GM21447 (cell line): Measurements from ENCODE around the gene KIAA1328.
"Not testable (repeated sequence)": the region's sequence is repeated elsewhere in the genome, so short reads cannot be mapped to it uniquely, and the experiment has no call there.

Experiments
- ATAC-seq: cut with Tn5 transposase; IDR thresholded peaks from one replicate; pipeline ENCODE4 v1.9.1; 2021; ENCODE audit not compliant: unreplicated experiment

KIAA1328 gene

DNA sequence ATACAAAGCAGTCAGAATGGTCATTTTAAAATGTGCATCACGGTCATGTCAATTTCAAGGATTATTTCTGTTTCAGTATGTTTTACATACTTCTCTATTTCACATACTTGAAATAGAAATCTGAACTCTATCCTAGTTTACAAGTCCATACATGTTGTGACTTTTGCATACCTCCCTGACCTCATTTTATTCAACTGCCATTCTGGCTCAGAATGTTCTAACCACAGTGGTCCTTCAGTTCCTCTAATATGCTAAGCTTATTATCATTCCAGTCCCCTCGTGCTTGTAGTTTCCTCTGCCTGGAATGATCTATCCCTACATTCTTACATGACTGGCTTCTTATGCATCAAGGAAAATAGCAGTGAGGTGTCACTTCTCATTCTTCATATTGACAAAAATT, 295.6 kb downstream of the KIAA1328 start:
- no peak for ATAC-seq

- no peak for ATAC-seq
Measured at GRCh38 chr18:37135177-37135576, 306.2 kb downstream of the KIAA1328 start.

DNA sequence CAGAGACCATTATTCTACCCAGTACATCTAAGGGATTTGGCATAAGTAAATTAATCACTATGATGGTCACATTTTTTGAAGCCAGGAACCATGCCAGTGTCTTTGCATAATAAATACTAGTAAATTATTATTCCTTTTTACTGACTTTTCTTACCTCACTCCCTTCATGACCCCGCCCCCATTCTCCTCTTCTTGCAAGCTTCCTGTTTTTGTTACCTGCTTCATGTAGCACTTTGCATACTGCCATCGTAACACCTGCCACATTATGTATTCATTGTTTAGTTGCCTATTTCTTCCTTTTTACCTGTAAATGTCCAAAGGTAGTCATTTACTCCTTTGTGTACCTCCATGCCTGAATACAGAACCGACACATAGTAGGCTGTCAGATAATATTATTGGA, 309.5 kb downstream of the KIAA1328 start:
- ATAC-seq: no peak

- no peak for ATAC-seq
Measured at GRCh38 chr18:37139876-37140275, 310.9 kb downstream of the KIAA1328 start.

DNA sequence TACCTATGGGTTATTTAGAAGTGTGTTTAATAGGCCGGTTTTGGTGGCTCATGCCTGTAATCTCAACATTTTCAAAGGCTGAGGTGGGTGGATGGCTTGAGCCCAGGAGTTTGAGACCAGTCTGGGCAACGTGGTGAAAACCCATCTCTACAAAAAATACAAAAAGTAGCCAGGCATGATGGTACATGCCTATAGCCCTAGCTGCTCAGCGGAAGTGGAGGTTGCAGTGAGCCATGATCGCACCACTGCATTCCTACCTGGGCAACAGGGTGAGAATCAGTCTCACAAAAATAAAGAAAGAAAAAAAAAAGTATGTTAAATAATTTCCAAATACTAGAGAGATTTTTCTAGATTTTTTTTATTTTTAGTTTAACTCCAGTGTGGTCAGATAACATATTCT, 316.0 kb downstream of the KIAA1328 start:
- no peak for ATAC-seq

DNA sequence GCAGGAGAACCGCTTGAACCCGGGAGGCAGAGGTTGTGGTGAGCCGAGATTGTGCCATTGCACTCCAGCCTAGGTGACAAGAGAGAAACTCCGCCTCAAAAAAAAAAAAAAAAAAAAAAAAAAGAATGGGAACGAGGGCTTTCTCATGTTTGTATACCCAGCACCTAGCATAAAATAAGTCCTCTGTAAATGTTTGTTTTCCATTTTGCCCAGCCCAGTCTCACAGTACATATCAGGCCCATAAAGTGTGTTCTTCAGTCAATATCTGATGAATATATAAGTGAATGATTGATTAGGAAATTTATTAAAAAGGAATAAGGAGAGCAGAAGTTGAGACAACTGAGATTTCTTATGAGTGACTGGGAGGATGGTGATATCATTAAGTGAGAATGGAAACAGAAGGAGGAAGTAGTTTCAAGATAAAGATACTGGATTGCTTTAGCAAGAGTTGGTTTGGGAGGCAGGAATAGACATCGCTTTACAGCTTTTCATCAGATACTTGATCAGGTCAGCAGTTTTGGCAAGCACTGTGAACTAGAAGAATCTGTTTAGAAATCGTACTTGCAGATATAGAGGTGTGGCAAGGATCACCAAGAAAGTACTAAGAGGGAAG, 327.5 kb downstream of the KIAA1328 start:
- ATAC-seq: no peak

- no peak for ATAC-seq
Measured at GRCh38 chr18:37160038-37160820, 331.3 kb downstream of the KIAA1328 start.

GRCh38 chr18:37161491-37161890, 332.6 kb downstream of the KIAA1328 start:
- ATAC-seq: no peak

DNA sequence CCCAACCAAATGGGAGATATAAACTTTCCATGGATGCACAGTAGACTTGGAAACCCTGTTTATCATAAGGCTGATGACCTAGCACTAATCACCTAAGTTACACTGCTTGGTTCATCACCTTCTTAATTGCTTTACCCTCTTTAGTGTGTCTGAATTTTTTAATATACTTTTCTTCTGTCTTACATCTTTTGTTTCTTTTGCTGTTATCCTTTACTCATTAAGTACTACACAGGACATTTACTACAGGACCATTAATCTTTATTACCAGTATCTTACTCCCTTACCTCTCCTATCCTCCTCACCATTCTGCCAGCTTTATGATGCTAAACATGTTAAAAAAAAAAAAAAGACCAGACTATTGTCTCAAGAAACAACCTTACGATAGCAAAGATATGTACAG, 333.6 kb downstream of the KIAA1328 start:
- no peak for ATAC-seq

DNA sequence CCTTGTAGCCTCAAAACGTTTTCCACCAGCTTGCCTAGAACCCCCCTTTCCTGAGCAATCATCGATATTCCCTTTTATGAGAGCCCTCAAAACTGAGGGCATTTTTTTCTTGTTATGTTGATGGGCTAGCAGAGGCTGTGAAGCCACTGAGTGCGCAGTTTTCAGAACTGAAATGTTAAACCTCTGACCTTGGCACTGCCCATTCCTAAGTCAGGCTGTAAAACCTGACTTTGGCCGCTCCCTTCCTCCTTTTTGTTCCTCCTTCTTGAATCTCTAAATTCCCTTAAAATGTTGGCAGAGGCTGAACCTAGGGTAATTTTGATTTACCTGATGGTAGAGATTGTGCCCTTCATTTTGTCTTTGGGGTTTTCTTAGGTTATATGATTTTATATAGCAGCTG, 334.2 kb downstream of the KIAA1328 start:
- no peak for ATAC-seq

- ATAC-seq: no peak
Measured at GRCh38 chr18:37166491-37166890, 337.6 kb downstream of the KIAA1328 start.

- ATAC-seq: not testable (repeated sequence)
Measured at GRCh38 chr18:37166966-37167365, 338.0 kb downstream of the KIAA1328 start.

DNA sequence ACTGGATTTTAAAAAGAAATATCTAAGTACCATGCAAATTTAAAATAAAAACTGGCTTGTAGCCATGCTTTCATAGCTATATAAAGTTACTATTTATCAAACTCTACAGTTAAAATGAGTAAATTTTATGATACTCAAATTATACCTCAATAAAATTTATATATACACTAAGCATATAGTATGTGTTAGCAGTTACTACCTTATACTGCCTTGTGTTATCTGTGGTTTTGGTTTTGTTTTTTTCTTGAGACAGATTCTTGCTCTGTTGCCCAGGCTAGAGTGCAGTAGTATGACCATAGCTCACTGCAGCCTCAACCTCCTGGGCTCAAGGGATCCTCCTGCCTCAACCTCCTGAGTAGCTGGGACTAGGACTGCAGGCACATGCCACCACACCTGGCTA, 342.1 kb downstream of the KIAA1328 start:
- ATAC-seq: no peak

- no peak for ATAC-seq
Measured at GRCh38 chr18:37173384-37173783, 344.5 kb downstream of the KIAA1328 start.

DNA sequence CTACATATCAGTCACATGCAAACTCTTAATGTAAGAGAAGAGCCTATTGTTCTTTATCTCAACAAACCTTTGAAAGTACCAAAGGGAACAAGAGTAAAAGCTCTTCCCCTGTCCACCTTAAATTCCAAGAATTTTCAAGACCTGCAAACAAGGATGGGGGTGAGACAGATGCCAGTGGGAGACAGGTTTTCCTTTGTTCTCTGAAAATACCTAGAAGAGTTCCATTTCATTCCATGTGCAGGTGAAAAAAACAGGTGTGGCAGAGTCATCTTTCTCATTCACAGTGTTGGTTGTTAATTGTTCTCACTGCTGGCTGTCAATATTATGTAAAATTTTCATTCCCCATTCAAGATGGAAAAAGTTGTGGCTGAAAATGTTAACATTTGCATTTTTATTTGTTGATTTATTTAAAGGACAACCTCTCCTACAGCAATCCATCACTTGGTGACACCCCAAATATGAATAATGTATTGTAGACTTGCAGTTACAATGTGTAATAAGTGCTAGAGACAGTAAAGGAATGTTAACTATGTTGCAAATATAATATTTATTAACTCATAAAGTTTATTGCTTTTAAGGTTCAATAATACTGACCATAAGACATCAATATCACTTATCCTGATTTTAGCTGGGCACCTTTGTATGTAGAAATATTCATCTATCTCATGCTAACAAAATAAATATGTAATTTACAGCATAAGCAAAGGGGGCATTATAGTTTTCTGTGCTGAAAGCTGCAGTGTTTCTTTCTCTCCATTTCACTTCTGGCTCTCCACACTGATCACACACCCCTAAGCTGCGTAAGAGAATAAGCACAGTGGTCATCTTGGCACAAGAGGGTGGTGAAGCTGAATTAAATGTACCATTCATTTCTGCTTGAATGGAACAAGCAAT, 347.0 kb downstream of the KIAA1328 start:
- no peak for ATAC-seq

GRCh38 chr18:37176621-37176934, 347.7 kb downstream of the KIAA1328 start:
- no peak for ATAC-seq

DNA sequence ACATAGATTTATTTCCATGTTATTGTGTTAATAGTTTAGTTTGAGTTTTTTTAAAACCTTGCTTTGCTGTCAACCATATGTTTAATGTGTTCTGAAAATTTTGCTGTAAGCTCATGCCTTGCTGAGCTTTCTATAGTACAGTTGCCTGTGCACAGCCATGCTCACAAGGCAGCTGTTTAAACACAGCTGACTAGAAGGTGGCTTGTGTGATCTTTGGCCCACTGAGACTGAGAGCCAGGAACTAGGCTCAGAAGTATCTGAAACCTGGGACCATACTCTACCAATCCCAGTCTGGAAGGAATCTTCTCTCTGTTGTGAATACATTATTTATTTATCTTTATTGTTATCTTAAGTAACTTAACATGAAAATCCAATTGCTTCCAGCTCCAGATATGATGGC, 350.5 kb downstream of the KIAA1328 start:
- ATAC-seq: no peak

DNA sequence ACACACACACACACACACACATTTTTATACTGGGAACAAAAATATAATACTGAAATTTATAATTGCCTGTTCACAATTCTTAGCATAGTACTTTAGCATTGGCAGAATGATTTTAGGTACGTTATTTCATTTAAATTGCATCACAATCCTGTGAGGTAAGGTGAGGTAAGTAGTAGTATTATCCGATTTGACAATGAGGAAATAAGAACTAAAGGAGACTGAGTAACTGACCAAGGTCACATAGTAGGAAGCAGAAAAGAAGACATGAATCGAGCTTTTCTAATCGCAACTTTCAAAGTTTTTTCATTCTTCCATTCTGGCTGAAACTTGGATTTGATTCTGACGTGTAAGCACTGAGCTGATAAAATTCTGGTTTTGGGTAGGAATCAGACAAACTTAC, 351.2 kb downstream of the KIAA1328 start:
- no peak for ATAC-seq

- ATAC-seq: no peak
Measured at GRCh38 chr18:37182340-37183135, 353.6 kb downstream of the KIAA1328 start.

DNA sequence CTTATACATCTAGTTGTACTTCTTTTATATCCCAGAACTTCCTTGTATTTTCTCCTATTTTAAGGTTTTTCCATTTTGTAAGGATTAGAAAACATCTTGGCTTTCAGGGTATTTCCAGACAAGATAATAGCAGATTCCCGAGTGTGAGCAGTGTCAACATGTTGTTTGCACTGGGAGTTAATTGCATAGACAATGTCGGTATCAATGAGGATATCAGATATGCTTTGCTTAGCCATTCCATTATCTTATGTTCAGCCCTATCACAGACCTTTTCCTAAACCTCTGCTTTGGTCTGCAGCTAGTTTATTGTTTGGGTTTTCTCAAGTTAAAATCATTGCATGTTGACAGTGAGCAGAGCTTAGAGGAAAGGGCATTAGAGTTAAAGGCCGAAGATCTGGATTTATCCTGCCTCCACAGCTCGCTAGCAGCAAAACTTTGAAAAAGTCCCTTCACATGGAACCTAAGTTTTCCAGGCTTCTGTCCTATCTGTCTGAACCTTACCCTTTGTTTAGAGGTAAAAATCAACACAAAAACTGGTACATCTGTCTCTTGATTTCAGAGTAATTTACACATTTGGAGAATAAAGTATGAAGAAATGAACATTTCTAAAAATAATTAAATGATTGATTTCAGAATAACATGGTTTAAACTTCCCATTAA, 355.4 kb downstream of the KIAA1328 start:
- ATAC-seq: no peak
